Progenitor cell of endocrine pancreas (in vitro differentiated cells): ENCODE measurements around the gene NELFB. TPM values are rescaled to one million over a fixed set of nuclear protein-coding genes. Genes with fewer than 3 reads are reported as not detected.

ENCODE experiments used
- DNase-seq: peaks from one replicate; pipeline ENCODE4 v3.0.0; 2021; ENCODE audit warnings: low spot score; ENCODE audit not compliant: unreplicated experiment
- H3K27ac Mint-ChIP-seq: 2 replicates; pipeline ENCODE4 v1.8.0; 2021; ENCODE audit warnings: mild to moderate bottlenecking, moderate library complexity, mixed read lengths
- H3K27me3 Mint-ChIP-seq: 2 replicates; pipeline ENCODE4 v1.8.0; 2021; ENCODE audit warnings: mixed read lengths
- H3K36me3 Mint-ChIP-seq: 2 replicates; pipeline ENCODE4 v1.8.0; 2022; ENCODE audit warnings: mixed read lengths; ENCODE audit not compliant: insufficient read depth
- H3K4me1 Mint-ChIP-seq: 2 replicates; pipeline ENCODE4 v1.8.0; 2021; ENCODE audit warnings: low read depth, mixed read lengths
- H3K4me3 Mint-ChIP-seq: 2 replicates; pipeline ENCODE4 v1.8.0; 2021; ENCODE audit warnings: low read depth, mild to moderate bottlenecking, moderate library complexity, mixed read lengths
- H3K9me3 Mint-ChIP-seq: 2 replicates; pipeline ENCODE4 v1.8.0; 2021; ENCODE audit warnings: low read depth, mixed read lengths
- total RNA-seq: library from RNA; stranded (reverse); gene quantifications from 2 replicates; pipeline ENCODE4 v1.2.1, GENCODE V29; 2021
- TF ChIP-seq, protein P1 (sequence below): fragments of 200-600 bp; sonication (generic); IDR thresholded peaks from one replicate; pipeline ENCODE4 v1.5.0; 2021; ENCODE audit warnings: antibody characterized with exemption, mild to moderate bottlenecking; ENCODE audit not compliant: unreplicated experiment

NELFB gene
- total RNA-seq, 1 donor from 2014 or later: 62.3 TPM

DNA sequence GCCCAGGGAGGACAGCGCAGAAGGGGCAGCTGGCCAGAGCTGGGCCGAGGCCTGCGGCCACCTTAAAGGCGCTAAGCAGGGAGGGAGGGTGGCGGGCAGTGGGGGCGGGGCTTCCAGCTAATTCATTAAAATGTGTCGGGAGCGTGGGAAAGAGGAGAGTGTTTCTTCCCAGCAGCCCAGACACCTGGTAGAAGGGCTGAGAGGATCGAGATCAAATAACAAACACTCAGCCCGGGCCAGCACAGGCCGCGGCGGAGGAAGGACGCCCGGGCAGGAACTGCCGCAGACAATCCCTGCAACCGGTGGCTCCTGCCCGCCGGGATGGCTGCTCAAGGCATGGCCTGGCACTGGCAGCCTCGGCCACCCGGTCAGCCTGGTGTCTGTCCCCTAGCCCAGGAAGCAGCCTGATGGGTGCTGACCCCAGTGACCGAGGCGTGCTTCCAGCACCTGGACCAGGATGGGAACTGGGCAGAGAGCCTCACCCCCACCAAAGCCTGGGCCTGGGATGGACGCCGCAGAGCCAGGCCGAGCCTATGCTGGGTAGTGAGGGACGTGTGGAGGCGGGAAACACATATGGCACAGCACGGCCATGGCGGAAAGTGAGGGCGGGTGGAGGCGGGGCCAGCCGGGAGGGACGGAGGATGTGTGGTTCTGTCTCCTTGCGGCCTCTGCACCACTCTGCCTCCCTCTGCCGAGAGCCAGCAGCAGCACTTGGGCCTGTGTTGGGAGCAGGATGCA, 50.1 kb downstream of the NELFB start:
- TF ChIP-seq, protein P1, sequence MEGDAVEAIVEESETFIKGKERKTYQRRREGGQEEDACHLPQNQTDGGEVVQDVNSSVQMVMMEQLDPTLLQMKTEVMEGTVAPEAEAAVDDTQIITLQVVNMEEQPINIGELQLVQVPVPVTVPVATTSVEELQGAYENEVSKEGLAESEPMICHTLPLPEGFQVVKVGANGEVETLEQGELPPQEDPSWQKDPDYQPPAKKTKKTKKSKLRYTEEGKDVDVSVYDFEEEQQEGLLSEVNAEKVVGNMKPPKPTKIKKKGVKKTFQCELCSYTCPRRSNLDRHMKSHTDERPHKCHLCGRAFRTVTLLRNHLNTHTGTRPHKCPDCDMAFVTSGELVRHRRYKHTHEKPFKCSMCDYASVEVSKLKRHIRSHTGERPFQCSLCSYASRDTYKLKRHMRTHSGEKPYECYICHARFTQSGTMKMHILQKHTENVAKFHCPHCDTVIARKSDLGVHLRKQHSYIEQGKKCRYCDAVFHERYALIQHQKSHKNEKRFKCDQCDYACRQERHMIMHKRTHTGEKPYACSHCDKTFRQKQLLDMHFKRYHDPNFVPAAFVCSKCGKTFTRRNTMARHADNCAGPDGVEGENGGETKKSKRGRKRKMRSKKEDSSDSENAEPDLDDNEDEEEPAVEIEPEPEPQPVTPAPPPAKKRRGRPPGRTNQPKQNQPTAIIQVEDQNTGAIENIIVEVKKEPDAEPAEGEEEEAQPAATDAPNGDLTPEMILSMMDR: no peak
- no peak overlapping the region for H3K4me3 Mint-ChIP-seq
- no peaks in the 10 kb centered on the region for H3K27me3 Mint-ChIP-seq
- DNase-seq: peak; percentile 47
- H3K9me3 Mint-ChIP-seq: no peaks in the 10 kb centered on the region
- no peaks in the 10 kb centered on the region for H3K36me3 Mint-ChIP-seq
- no peak overlapping the region for H3K27ac Mint-ChIP-seq
- H3K4me1 Mint-ChIP-seq: peaks cover 24% of the 10 kb centered on the region

DNA sequence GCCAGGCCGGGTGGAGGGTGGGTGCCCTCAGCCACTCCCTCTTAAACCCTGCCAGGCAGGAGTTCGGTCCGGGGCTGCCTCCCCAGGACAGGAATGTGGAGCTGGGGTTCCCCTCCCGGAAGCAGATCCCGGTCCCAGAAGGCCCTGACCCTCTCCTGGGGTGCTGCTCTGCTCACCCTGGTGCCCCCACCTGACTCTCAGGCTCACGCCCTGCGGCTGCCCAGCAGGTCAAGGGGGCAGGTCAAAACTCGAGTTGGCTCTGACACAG, 50.6 kb downstream of the NELFB start:
- no peak overlapping the region for H3K4me3 Mint-ChIP-seq
- TF ChIP-seq, protein P1: no peak
- H3K9me3 Mint-ChIP-seq: no peaks in the 10 kb centered on the region
- H3K36me3 Mint-ChIP-seq: no peaks in the 10 kb centered on the region
- H3K27ac Mint-ChIP-seq: no peak overlapping the region
- H3K27me3 Mint-ChIP-seq: no peaks in the 10 kb centered on the region
- H3K4me1 Mint-ChIP-seq: peaks cover 24% of the 10 kb centered on the region
- DNase-seq: no peak

DNA sequence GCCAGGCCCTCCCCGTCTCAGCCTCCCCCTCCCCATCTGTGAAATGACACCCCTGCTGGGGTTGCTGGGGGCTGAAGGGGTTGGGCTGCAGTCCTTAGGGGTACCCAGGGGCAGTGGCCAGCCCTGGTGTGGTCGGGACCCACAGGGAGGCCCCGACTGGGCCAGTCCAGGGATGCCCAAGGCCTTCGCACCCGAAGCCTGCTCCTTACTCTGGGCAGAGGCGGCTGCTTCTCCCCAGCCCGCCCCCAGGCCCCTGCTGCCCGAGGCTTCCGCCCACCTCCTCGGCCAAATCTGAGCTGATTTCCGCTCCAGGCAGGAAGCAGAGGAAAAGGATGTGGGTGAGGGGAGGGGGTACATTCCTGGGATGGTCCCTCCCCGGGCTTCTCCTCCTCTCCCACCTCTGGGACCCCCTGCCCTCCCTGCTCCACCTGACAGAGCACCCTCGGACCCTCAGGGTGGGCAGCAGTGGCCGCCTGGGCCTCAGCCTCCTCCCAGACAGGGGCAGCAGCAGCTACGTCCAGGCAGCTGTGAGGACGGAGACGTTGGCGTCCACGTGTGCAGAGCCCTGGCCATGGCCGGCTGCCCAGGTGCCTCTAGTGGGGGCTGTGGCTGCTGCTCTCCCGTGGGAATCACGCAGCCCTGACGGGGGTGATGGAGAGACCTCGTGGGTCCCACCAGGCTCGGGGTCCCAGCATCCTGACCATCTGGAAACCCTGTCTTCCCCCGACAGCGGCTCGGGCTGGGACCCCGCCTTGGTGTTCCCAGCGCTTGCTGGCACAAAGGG, 51.1 kb downstream of the NELFB start:
- Mint-ChIP-seq H3K27me3 (no peaks in the 10 kb centered on the region), H3K36me3 (no peaks in the 10 kb centered on the region), H3K4me1 (peaks cover 23% of the 10 kb centered on the region), H3K4me3 (no peak overlapping the region), H3K9me3 (no peaks in the 10 kb centered on the region), H3K27ac (no peak overlapping the region)
- DNase-seq: peak; percentile 11
- TF ChIP-seq, protein P1: no peak

DNA sequence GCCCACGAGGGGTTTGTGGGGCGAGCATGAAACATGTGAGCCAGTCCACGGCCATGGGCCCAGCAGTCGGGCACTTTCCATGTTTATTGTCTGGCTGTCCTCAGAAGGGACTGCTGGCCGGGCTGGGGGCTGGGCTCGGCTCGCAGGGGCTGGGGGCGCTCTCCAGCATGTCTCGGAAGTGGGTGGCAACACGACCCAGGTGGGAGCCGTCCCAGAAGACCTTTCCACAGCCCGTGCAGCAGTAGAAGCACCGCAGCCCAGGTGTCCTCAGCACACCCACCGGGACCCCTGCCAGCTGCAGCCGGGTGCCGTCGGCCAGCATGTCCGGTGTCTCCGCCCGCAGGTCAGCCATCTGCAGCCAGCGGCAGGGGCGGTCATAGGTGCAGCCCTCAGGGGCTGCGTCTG, 51.7 kb downstream of the NELFB start:
- TF ChIP-seq, protein P1: no peak
- H3K36me3 Mint-ChIP-seq: no peaks in the 10 kb centered on the region
- no peak overlapping the region for H3K4me3 Mint-ChIP-seq
- DNase-seq: no peak
- no peaks in the 10 kb centered on the region for H3K9me3 Mint-ChIP-seq
- no peaks in the 10 kb centered on the region for H3K27me3 Mint-ChIP-seq
- H3K27ac Mint-ChIP-seq: no peak overlapping the region
- H3K4me1 Mint-ChIP-seq: peaks cover 23% of the 10 kb centered on the region

DNA sequence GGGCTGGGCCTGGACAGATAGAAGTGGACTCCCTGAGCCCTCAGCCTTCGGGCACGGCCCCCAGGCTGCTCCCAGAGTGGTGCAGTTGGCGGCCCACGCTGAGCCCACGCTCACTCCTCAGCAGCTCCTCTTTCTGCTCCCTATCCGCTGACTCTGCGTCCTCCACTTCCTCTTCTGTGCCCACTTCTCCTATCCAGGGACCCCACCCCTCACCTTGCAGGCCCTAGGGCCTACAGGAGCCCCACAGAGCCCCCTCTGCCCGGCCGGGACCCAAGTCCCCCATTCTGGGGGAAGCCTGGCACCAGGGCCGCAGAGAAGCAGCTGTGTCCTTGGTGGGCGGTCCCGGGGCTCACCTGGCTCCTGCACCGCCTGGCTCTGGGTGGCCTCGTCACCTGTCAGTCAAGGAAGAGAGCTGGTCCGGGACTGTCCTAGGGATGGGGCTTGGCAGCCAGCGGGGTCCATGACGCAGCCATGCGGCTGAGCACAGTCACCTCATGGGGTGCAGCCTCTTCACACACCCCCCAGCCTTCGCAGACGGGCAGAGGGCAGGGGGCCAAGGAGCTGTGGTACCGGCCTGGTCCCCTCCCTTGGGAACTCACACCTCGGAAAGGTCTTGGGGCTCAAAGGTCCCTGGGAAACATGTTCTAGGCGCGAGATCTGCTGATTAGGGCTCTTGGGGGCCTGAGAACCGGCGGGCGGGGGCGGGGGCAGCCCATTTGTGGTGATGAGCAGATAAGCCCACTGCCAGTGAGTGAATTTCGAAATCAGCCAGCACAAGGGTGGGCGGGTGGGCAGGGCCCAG, 52.3 kb downstream of the NELFB start:
- DNase-seq: peak; percentile 15
- H3K27ac Mint-ChIP-seq: no peak overlapping the region

More for the DNA sequence above, 52.3 kb downstream of the NELFB start:
- Mint-ChIP-seq H3K36me3 (no peaks in the 10 kb centered on the region), H3K9me3 (no peaks in the 10 kb centered on the region), H3K4me3 (no peak overlapping the region), H3K4me1 (peaks cover 23% of the 10 kb centered on the region), H3K27me3 (no peaks in the 10 kb centered on the region)
- TF ChIP-seq, protein P1: no peak
